GM21515 (cell line): ENCODE results near the gene LYRM1.
"Not testable (repeated sequence)": the region's sequence is repeated elsewhere in the genome, so short reads cannot be mapped to it uniquely, and the experiment has no call there.

ENCODE experiments used
- ATAC-seq: cut with Tn5 transposase; IDR thresholded peaks from one replicate; pipeline ENCODE4 v1.9.1; 2021; ENCODE audit not compliant: unreplicated experiment

Gene LYRM1

DNA sequence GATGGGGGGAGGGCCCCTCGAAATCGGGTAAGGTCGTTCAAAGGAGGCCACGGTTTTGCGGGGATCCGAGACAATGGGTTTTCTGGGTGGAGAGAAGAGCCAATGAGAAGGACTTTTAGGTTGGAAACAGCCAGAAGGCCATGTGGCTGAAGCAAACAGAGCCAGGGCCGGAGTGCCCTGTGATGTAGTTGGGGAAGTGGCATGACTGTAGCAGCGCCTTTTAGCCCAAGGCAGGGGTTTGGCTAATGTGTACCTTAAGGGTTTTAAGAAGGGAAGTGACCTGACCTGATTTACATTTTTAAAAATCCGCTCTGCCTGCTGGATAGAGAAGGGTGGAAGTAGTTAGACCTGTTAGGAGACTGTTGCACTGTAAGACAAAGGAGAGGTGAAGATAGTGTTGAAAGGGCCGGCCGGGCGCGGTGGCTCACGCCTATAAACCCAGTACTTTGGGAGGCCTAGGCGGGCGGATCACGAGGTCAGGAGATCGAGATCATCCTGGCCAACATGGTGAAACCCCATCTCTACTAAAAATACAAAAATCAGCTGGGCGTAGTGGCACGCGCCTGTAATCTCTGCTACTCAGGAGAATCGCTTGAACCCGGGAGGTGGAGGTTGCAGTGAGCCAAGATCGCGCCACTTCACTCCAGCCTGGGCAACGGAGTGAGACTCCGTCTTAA is 1.0 kb downstream of the LYRM1 start:
- peak; percentile 8 for ATAC-seq

DNA sequence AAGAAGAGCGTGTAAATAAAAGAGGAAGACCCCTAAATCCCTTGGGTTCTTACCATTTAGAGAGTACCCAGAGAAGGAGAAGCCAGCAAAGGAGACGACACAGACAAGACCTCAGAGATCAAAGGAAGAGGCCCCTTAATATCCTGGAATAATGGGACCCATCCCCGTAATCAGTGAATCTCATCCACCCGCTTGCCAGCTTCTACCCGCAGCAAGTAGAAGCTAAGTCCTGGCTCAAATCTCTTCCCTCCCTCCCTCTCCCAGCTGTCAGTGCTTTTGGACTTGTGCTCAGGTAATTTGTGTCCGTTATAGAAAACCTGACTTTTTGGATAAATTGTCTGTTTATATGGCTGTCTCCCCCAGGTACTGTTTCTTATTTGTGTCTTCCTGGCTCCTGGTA is 1.9 kb downstream of the LYRM1 start:
- no peak for ATAC-seq

DNA sequence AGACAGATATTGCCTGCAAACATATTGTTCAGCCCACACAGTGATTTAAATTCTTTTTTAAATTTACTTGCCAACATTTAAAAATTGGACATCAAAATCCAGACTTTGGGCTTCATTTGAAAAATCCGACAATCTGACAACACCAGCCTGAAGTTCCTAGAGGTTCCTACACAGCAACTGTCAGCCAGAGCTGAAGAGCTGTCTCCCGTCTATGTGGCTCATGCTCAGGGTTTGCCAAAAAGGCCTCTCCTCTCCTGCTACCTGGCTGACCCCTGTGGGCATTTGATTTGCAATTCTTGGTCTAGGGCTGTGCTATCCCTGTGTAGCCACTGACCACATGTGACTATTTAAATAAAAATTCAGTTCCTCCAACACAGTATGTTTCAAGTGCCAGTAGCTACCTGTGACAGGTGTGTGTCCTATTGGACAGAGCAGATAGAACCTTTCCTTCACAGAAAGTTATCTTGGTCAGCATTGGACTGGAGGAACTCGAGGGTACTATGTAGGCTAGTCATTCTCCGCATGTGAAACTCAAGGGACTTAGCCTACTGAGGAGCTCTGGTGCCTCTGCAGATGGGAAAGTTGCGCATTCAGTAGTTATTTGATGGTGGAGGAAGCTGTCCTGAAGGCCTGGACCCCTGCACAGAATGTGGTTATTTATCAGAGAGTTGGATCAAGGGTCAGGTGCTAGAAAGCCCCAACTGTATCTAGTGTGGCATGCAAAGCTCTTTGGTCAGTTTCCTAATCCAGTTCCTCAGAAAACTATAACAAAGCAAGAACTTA is 2.7 kb downstream of the LYRM1 start:
- ATAC-seq: no peak

DNA sequence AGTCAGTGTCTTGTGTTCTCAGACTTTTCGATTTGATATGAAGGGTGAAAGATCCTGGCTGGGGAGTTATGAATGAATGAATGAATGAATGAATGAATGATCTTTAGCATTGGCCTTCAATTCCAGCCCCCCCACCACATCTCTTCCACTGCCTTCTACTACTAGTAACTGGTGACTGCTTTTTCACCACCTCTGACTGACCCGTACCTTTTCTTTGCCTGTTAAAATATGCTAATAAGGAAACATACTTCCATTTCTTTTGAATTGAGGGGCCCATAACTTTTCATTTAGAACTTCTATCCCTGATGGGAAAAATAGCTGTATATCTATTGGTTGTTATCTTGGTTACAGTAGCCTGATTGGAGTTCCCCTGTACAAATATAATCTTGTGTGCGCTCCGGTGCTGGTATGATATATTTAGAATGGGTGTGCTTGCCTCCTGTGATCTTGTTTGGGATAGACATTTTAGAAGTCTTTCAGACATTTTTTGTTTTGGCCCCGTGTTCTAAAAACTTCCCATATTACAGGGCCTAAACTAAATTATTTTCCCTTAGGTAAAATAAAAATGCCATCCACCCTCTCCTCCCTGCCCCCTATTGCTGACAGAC is 3.4 kb downstream of the LYRM1 start:
- no peak for ATAC-seq

DNA sequence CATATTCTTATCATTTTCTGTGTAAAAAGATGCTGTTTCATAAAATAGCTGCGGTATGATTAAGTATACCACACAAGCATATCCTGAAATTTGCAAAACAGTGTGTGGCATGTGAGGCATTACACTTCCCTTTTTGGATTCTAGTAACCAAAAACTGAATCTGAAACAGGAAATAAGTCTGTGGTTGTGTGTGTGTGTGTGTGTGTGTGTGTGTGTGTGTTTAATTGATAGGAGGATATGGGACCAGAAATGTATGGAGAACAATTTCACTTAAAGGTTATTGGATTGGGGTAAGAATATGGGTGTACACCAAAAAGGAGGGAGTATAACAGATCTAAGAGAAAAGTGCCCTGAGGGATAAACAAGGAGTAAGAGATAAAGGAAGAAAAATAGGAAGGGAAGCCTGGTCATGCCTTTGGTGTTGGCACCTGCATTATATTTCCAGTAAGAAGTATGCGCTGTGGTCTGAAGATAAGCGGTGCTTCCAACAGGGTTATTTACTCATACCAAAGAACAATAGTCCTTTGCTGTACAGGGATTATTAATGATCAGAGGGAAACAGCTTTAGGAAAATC is 4.0 kb downstream of the LYRM1 start:
- ATAC-seq: no peak

DNA sequence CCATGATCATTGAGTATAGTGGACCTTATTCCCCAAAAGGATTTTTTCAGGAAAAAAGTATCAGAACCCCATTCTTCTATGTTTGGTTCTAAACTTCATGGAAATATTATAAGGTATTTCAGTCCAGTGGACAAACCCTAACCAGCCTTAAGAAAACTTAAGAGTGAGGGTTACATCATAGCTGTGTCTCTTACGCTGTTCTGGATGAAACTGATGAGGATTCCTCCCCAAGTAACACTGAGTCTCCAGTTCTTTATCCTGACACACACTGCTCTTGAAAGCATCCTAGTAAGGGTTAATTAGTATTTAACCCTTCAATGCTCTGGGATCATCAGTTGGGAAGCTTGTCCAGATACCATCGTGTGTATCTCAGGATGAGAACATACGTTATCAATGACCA is 5.0 kb downstream of the LYRM1 start:
- no peak for ATAC-seq

DNA sequence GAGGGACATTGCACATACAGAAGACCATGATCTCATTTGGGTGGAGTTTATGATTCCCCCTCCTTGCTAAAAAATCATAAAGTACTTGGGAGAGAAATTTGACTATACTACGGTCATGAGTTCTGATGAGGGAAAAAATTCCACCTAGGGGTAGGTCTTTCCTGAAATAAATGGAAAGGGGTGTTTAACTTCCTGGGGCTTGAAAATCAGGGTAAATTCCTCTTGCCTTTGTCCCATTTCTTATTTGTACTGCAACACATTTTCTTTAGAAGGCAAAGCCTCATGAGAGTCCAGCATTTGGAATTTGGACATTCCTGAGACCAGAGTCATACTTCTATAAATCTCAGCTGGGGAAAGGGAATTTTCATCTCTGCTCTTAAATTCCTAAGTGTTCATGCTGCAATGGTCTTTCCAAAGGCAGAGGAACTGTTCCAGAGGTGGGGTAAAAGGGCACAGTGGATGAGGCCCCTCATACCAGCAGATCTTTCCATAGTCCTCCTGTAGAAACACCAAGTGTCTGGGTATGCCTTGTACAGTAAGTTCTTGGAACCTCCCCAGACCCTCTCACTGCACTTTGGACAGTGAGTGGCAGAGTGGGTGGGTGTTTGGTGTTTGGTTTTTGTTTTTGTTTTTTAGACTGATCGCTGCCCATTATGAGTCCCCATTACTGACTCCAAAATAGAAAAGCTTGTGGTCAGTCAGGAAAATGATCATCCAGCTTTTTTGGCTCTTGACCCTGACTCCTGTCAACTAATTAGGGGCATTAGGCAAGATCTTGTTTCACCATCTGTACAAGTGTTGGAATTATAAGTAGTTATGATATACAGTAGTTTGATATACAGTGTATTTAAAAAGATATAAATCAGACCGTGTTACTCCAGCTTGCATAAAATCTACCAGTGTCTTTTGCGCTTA is 6.0 kb downstream of the LYRM1 start:
- no peak for ATAC-seq

DNA sequence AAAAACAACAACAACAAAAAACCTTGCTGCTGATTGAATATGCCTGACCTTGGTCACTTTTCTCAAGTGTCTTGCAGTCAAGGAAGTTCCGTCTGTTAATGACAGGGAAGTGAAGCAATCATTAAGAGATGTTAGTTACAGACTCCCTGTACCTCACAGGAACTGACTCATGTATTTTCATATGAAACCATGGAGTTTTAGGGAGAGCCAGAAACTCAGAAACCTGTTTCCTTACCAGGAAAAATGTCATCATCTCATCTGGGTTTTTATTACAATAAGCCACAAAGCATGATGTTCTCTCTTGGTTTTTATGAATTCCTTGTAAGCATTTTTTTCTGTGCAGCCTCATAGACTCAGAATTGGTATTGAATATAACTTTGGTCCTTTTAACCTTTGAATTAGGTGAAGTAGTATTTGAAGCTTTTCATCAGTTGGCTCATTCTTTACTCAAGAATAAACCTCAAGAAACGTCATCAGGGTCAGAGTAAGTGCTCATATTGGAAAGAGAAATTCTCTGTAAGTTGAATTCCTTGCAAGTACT is 10.3 kb downstream of the LYRM1 start:
- no peak for ATAC-seq

DNA sequence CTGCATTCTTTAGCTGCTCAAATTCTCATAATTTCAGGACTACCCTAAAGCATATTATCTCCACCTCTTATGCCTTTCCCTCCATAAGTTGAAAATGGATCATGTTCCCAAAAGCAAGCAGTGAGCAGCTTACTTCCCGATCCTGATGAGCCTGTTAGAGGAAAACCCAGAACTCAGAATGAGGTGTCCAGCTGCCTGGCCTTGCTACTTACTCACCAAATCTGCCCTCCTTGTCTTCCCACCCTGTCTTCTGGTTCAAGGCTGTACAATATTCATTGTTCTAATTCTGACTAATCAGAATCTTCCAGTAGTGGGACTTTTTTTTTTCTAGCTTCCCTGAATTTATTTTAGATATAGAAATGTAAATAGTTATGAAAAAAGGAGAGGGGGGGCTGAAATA is 10.8 kb downstream of the LYRM1 start:
- no peak for ATAC-seq

DNA sequence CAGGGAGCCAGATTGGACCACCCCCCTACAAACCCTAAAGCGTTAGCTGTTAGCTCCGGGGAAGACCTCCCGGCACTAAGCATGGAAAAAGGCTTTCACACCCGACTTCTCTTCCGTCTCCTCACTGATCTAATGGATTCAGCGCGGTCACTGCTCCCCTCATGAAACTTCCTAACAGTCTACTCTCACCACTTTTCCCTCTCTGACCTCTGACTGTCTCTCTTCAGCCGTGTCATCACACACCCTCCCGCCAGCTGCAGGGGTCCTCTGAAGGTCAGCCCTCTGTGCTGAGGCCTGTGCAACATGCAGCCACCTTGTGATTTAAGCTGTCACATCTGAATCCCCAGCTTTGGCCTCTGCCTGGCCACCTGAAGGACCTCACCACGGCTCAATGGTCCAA is 15.7 kb downstream of the LYRM1 start:
- ATAC-seq: no peak

DNA sequence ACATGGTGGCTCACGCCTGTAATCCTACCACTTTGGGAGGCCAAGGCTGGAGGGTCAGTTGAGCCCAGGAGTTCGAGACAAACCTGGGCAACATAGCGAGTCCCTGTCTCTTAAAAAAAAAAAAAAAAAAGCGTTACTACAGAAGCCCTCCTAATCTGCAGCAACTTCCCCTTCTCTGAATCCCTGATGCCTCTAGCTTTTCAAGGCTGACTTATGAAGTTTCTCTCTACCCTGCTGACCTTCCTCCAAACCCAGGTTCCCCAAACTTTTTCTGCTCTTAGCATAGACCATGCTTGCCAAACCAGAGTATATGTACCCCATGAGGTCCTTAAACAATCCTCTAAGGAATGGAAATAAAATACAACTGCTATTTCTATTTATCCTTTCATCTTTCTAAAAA is 16.4 kb downstream of the LYRM1 start:
- ATAC-seq: no peak

DNA sequence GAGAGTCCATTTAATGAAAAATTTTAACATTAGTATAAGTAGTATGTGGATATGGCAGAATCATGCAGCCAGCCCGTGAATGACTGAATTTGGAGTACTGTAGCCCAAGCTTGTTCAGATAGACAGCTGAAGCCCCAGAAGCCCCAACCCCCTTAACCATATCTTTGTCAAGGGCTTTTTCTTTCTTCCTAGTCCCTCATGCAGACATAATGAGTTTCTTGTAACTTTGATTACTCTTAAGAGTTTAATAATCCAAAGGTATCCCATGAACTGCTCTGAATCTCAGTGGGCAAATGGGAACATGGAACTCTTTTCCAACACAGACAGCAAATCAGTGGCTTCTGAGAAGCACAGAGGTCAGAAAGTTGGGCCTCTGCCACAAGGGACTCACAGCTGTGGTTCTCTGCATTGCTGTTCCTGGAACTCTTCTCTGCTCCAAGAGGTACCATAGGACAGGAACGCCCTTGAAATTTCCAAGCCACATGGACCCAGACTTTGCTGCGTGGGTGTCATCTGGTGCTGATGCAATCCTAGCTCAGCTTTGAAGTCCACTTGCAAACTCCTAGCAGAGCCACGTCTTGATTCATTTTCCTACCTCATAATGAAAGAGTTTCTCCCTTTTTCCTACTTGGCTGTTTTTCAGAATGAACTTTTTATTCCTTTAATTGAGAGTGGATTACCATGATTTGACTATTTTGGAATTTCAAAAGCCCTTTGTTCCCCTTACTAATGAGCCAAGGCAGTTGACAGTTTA is 18.1 kb downstream of the LYRM1 start:
- ATAC-seq: no peak

DNA sequence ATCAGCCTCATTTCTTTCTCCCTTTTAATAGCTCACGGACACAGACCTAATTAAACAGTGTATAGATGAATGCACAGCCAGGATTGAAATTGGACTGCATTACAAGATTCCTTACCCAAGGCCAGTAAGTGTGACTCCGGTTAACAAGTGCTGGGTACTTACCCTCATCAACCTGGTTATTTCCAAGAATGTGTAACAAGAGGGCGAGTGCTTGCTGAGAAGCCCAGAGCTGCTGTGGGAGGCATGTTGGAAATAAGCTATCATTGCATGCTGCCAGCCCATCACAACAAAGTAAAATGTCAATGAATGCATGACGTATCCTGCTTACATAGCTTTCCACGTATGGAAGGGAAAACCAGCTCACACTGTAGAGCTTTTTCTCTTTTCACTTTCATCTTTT is 19.5 kb downstream of the LYRM1 start:
- ATAC-seq: no peak

DNA sequence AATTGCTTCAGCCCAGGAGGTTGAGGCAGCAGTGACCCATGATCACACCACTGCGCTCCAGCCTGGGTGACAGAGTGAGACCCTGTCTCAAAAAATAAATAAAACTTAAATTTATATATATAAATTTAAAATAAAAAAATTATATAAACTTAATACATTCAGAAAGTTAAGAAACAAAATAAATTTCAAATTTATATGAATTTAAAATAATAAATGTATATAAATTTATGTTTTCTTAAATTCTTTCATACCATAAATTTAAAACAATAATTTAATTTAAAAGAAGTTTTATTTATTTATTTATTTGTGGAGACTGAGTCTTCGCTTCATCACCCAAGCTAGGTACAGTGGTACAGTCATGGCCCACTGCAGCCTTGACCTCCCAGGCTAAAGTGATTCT is 20.2 kb downstream of the LYRM1 start:
- ATAC-seq: no peak

DNA sequence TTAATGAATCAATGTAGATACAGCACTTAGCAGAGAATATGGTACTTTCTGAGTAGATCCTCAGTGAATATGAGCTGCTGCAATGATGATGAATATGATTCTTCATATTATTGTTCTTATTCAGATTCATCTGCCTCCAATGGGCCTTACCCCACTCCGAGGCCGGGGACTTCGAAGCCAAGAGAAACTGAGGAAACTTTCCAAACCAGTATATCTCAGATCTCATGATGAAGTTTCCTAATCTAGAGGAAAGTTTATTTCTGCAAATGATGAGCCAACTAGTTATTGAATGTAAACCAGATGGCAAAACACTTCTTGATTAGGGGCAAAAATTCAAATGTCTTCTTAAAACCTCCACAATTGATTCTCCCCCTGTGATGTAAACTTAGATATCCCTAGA is 23.3 kb downstream of the LYRM1 start:
- ATAC-seq: no peak

DNA sequence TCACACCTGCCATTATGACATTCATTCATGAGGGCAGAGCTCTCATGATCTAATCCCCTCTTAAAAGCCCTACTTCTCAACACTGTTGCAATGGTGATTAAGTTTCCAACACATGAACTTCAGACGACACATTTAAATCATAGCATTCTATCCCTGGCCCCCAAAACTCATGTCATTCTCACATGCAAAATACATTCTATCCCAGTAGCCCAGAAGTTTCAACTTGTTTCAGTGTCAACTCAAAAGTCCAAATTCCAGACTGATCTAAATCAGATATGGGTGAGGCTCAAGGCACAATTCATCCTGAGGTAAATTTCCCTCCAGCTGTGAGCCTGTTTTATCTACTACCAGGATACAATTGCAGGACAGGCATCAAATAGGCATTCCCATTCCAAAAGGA is 25.2 kb downstream of the LYRM1 start:
- no peak for ATAC-seq

DNA sequence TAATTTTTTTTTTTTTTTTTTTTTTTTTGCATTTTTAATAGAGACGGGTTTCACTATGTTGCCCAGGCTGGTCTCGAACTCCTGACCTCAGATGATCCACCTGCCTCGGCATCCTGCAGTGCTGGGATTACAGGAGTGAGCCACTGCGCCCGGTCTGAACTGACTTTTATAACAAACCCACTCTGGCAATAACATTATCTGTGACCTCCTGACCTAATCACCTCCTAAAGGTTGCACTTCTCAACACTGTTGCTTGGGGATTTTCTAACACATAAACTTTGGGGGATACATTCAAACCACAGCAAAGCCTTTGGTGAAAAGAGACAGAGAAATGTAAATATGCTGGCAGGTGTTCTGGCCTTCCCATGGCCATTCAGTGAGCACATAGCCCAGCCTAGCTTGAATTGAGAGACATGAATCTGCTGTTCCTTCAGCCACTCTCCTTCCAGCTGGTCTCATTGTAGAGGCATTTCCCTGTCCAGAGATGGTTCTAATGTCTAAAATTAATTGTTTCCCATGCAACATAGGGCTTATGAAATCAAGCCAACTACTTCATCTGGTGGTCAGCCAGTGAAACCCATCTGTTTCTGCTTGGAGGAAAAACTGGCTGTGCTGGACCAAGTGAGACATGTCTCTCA is 28.3 kb downstream of the LYRM1 start:
- no peak for ATAC-seq

DNA sequence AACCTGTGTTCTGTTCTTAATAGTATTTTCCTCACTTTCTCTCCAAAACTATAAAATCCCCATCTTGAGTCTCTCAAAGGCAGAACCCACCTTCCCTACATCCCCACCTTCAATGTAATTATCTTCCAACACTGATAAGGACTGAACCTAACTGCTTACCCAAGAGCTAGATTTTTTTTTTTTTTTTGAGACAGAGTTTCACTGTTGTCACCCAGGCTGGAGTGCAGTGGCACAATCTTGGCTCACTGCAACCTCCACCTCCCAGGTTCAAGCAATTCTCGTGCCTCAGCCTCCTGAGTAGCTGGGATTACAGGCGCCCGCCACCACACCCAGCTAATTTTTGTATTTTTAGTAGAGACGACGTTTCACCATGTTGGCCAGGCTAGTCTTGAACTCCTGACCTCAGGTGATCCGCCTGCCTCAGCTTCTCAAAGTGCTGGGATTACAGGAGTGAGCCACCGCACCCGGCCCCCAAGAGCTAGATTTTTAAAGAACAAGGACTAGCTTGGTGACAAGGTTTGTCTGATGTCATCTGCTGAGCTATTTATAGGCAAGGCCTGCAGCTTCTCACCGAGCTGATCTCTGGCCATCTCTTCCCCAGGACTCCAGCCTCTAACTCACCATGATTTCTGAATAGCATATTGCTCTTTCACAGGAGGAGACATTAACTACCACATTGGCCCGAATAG is 29.2 kb downstream of the LYRM1 start:
- not testable (repeated sequence) for ATAC-seq

DNA sequence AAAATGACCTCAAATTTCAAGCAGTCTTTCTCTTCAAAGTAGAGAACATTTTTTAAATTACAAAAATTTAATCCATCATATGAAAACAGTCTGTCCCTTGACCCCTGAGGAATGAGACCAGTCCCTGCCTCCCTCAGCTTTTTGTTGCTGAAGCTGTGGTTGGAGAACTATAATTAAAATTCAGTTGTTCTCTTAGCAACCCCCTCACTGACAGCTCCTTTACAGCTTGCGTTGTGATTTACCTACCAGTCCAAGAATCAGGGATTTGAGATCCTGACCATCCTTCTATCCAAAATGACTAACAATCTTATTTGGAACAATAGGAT is 29.8 kb downstream of the LYRM1 start:
- no peak for ATAC-seq
